Inflammatory macrophage (primary cell): Measurements from ENCODE around the gene KCTD16.
A peak's percentile ranks its signal among the peaks of the same experiment; 100 is the strongest.

Experiments used
- DNase-seq, 2 donors: peaks; one replicate each; pipeline ENCODE4 v3.0.0-alpha.2; 2020 to 2022

Gene KCTD16

GRCh38 chr5:144167998-144168397 lies 2.7 kb upstream of the KCTD16 start:
- DNase-seq, result no peak

GRCh38 chr5:144169904-144170275 lies 783 bp upstream of the KCTD16 start:
- DNase-seq, result no peak

- no peak for DNase-seq
These were observed 3.1 kb downstream of the KCTD16 start for GRCh38 chr5:144173766-144174165.

GRCh38 chr5:144177548-144177947 lies 6.9 kb downstream of the KCTD16 start:
- no peak for DNase-seq

- no peak for DNase-seq
These were observed 8.6 kb downstream of the KCTD16 start for GRCh38 chr5:144179226-144179625.

- DNase-seq, result peak; percentile 40 to 57
These were observed 12.7 kb downstream of the KCTD16 start for GRCh38 chr5:144183254-144183889.

GRCh38 chr5:144187699-144188294 lies 17.1 kb downstream of the KCTD16 start:
- peak; percentile 77 to 92 for DNase-seq

GRCh38 chr5:144189800-144190429 lies 19.2 kb downstream of the KCTD16 start:
- peak; percentile 75 to 84 for DNase-seq

- no peak for DNase-seq
These were observed 20.9 kb downstream of the KCTD16 start for GRCh38 chr5:144191531-144191930.

GRCh38 chr5:144191998-144192397 lies 21.3 kb downstream of the KCTD16 start:
- DNase-seq, result peak; percentile 63 to 80

GRCh38 chr5:144192661-144193060 lies 22.0 kb downstream of the KCTD16 start:
- DNase-seq, result no peak

- DNase-seq, result no peak
These were observed 23.5 kb downstream of the KCTD16 start for GRCh38 chr5:144194144-144194543.

- no peak for DNase-seq
These were observed 24.8 kb downstream of the KCTD16 start for GRCh38 chr5:144195448-144195847.

GRCh38 chr5:144196612-144197011 lies 25.9 kb downstream of the KCTD16 start:
- DNase-seq, result no peak

- DNase-seq, result no peak
These were observed 27.7 kb downstream of the KCTD16 start for GRCh38 chr5:144198386-144198785.

- no peak for DNase-seq
These were observed 30.9 kb downstream of the KCTD16 start for GRCh38 chr5:144201588-144201987.

- no peak for DNase-seq
These were observed 31.4 kb downstream of the KCTD16 start for GRCh38 chr5:144202072-144202471.

GRCh38 chr5:144202726-144203125 lies 32.1 kb downstream of the KCTD16 start:
- DNase-seq, result peak; percentile 24 to 39

GRCh38 chr5:144203750-144204596 lies 33.3 kb downstream of the KCTD16 start:
- peak; percentile 66 for DNase-seq

- DNase-seq, result no peak
These were observed 34.5 kb downstream of the KCTD16 start for GRCh38 chr5:144205141-144205551.

GRCh38 chr5:144206141-144206540 lies 35.5 kb downstream of the KCTD16 start:
- DNase-seq, result no peak

GRCh38 chr5:144207875-144208444 lies 37.3 kb downstream of the KCTD16 start:
- no peak for DNase-seq

- DNase-seq, result no peak
These were observed 38.7 kb downstream of the KCTD16 start for GRCh38 chr5:144209361-144209760.
